HS-27A (cell line): ENCODE data around the gene DCUN1D5.
A peak's percentile ranks its signal among the peaks of the same experiment; 100 is the strongest.
"Not testable (repeated sequence)": the region's sequence is repeated elsewhere in the genome, so short reads cannot be mapped to it uniquely, and the experiment has no call there.

ENCODE experiments used
- DNase-seq: peaks from one replicate; pipeline ENCODE4 v3.0.0-alpha.2; 2012; ENCODE audit warnings: low read depth, missing footprints

DCUN1D5 gene

GRCh38 chr11:103055221-103055890 lies 36.6 kb downstream of the DCUN1D5 start:
- DNase-seq, result no peak

GRCh38 chr11:103053997-103054396 lies 38.0 kb downstream of the DCUN1D5 start:
- DNase-seq, result no peak

- no peak for DNase-seq
Measured at GRCh38 chr11:103051981-103052380, 40.0 kb downstream of the DCUN1D5 start.

GRCh38 chr11:103051151-103051801 lies 40.7 kb downstream of the DCUN1D5 start:
- DNase-seq, result no peak

GRCh38 chr11:103050351-103050750 lies 41.6 kb downstream of the DCUN1D5 start:
- no peak for DNase-seq

GRCh38 chr11:103047837-103048236 lies 44.1 kb downstream of the DCUN1D5 start:
- DNase-seq, result no peak

- no peak for DNase-seq
Measured at GRCh38 chr11:103043826-103044678, 47.9 kb downstream of the DCUN1D5 start.

GRCh38 chr11:103042161-103042560 lies 49.8 kb downstream of the DCUN1D5 start:
- no peak for DNase-seq

GRCh38 chr11:103035791-103036434 lies 56.0 kb downstream of the DCUN1D5 start:
- peak; percentile 51 for DNase-seq

- no peak for DNase-seq
Measured at GRCh38 chr11:103035216-103035615, 56.7 kb downstream of the DCUN1D5 start.

- peak; percentile 43 for DNase-seq
Measured at GRCh38 chr11:103031834-103032233, 60.1 kb downstream of the DCUN1D5 start.

GRCh38 chr11:103029401-103029800 lies 62.6 kb downstream of the DCUN1D5 start:
- DNase-seq, result no peak

GRCh38 chr11:103028304-103029020 lies 63.5 kb downstream of the DCUN1D5 start:
- not testable (repeated sequence) for DNase-seq

GRCh38 chr11:103024086-103024485 lies 67.9 kb downstream of the DCUN1D5 start:
- DNase-seq, result peak; percentile 12

GRCh38 chr11:103016031-103016430 lies 75.9 kb downstream of the DCUN1D5 start:
- no peak for DNase-seq

- no peak for DNase-seq
Measured at GRCh38 chr11:103013421-103013820, 78.5 kb downstream of the DCUN1D5 start.
